ENCODE measurements around the gene UFD1. TPM values are rescaled to one million over a fixed set of nuclear protein-coding genes. Genes with fewer than 3 reads are reported as not detected.

The UFD1 gene
- total and polyA plus RNA-seq, 9 of the 15 experiments (the other 6 are each of a cell fraction or from before 2014, with no cell fraction given), result 238 to 645 (median 363) TPM

DNA sequence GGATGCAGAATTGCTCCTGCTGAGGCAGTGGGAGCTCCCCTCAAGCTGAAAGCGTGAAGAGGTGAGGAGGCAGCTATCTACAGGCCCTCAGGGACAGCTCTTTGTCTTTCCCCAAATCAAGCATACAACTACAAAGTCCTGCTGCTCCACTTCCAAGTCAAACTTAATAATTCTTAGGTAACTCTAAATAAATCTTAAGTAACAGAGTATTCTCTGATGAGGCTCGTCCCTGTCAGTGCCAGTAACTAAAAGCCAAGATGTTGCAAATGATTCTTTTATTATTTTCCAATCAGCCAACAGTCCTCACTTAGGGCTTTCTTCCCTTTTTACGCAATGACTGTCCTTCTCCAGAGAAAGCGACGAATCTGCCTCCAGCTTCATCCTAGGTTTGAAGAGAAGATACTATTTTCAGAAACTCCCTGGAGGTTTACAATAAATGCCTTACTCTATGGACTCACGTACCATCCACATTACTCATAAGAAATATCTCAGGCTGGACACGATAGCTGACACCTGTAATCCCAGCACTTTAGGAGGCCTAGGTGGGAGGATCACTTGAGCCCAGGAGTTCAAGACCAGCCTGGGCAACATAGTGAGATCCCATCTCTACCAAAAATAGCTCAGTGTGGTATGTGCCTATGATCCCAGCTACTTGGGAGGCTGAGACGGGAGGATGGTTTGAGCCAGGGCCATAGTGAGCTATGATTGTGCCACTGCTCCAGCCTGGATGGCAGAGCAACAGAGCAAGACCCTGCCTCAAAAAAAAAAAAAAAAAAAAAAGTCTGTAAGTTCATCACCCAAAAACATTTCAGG is 28.4 kb downstream of the UFD1 start:
- Histone ChIP-seq H3K9me3 (replicated peaks; ENCODE audit: control insufficient read depth, insufficient read depth, low read depth, low read length) (no peaks in the 10 kb centered on the region), H3K27ac (ENCODE audit: extremely low read depth, low read depth, low read length) (no peak overlapping the region; the same call in 2 of the 3 replicates), H3K79me2 (ENCODE audit: control insufficient read depth, insufficient read depth, low read length) (peaks cover 28% of the 10 kb centered on the region), H2AFZ (ENCODE audit: low read depth, low read length) (no peak overlapping the region), H3K27me3 (ENCODE audit: control insufficient read depth in 2 of 2, insufficient read depth in 2 of 2, low read length in 2 of 2) (no peaks in the 10 kb centered on the region), H3K4me2 (ENCODE audit: insufficient read depth, low read length) (no peak overlapping the region), H3K4me3 (no peak overlapping the region), H3K36me3 (ENCODE audit: control insufficient read depth, insufficient read depth, low read length) (peaks cover 86% of the 10 kb centered on the region), H4K20me1 (replicated peaks; ENCODE audit: control insufficient read depth, insufficient read depth, low read length) (0 out of 2 replicates have a peak, but pooled peaks cover 8% of the 10 kb centered on the region), H3K9me1 (ENCODE audit: control insufficient read depth, insufficient read depth, low read length) (no peaks in the 10 kb centered on the region), H3K4me1 (replicated peaks in 1 of 2; ENCODE audit: control insufficient read depth in 2 of 2, insufficient read depth in 2 of 2, low read length in 2 of 2) (peaks cover 18 to 31% of the 10 kb centered on the region in 2 experiments), H3K9ac (ENCODE audit: insufficient read depth in 1 of 2, low read depth in 2 of 2, low read length in 2 of 2) (no peak overlapping the region)
- ChIA-PET CTCF (ENCODE audit: low intra/inter-chr PET ratio) (no interaction called here), POLR2A (interaction anchor here (0.7 to 11.7 kb wide), 13 partner anchors 8 to 576 kb away, joined by 3 to 284 read pairs (median 6); partner anchors contain the start of genes CDC45, HIRA and MRPL40)
- BruUV-seq (replicated peaks), result no TSS peak
- DNase-seq (ENCODE audit: extremely low read depth in 1 of 4, low spot score in 3 of 4) (no peak), ATAC-seq (no peak), FAIRE-seq (no peak)
- in situ Hi-C loops (cut with MboI) (no loop called here), intact Hi-C loops (cut with micrococcal nuclease) (no loop called here)
- WGBS (ENCODE audit: insufficient coverage, low coverage, missing lambda C conversion rate), result 87% methylated on average over 8 of the region's 8 CpGs
- TF ChIP-seq NFIX (CRISPR knock-in tag; IDR thresholded peaks at IDR 0.05; ENCODE audit: low read depth), result no peak
- TF ChIP-seq XRCC3 (IDR thresholded peaks at IDR 0.05), result no peak
- TF ChIP-seq, protein P1, sequence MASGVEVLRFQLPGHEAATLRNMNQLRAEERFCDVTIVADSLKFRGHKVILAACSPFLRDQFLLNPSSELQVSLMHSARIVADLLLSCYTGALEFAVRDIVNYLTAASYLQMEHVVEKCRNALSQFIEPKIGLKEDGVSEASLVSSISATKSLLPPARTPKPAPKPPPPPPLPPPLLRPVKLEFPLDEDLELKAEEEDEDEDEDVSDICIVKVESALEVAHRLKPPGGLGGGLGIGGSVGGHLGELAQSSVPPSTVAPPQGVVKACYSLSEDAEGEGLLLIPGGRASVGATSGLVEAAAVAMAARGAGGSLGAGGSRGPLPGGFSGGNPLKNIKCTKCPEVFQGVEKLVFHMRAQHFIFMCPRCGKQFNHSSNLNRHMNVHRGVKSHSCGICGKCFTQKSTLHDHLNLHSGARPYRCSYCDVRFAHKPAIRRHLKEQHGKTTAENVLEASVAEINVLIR (CRISPR knock-in tag; IDR thresholded peaks at IDR 0.05), result 0 out of 2 replicates have a peak, but pooled peaks have one; percentile 6
- TF ChIP-seq JUND (IDR thresholded peaks at IDR 0.05; ENCODE audit: borderline replicate concordance, low read depth, low read length), result no peak
- no peak for TF ChIP-seq JUND (tag; IDR thresholded peaks at IDR 0.05; ENCODE audit: borderline replicate concordance, low read depth, low read length)
- no peak for TF ChIP-seq DACH1 (IDR thresholded peaks at IDR 0.05; ENCODE audit: partially characterized antibody)
- TF ChIP-seq NFXL1 (CRISPR knock-in tag; IDR thresholded peaks at IDR 0.05), result 0 out of 2 replicates have a peak, but pooled peaks have one; percentile 45
- peak; percentile 66; the same call in 1 of the 2 replicates for TF ChIP-seq ZFP30 (CRISPR knock-in tag; IDR thresholded peaks at IDR 0.05; ENCODE audit: borderline replicate concordance)
- no peak for TF ChIP-seq ERF (CRISPR knock-in tag; IDR thresholded peaks at IDR 0.05)
- TF ChIP-seq RBM17 (IDR thresholded peaks at IDR 0.05; ENCODE audit: borderline replicate concordance, low read depth, low read length), result no peak
- no peak for TF ChIP-seq ZNF175 (CRISPR knock-in tag; IDR thresholded peaks at IDR 0.05; ENCODE audit: low read depth)
- TF ChIP-seq, protein P2, sequence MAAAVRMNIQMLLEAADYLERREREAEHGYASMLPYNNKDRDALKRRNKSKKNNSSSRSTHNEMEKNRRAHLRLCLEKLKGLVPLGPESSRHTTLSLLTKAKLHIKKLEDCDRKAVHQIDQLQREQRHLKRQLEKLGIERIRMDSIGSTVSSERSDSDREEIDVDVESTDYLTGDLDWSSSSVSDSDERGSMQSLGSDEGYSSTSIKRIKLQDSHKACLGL (CRISPR knock-in tag; IDR thresholded peaks at IDR 0.05; ENCODE audit: borderline replicate concordance, poor library complexity, severe bottlenecking), result no peak
- TF ChIP-seq NR2F6 (CRISPR knock-in tag; IDR thresholded peaks at IDR 0.05), result 0 out of 2 replicates have a peak, but pooled peaks have one; percentile 8
- 0 out of 2 replicates have a peak, but pooled peaks have one; percentile 30 for TF ChIP-seq ZFP1 (CRISPR knock-in tag; IDR thresholded peaks at IDR 0.05)
- TF ChIP-seq POLR3G (IDR thresholded peaks at IDR 0.05; ENCODE audit: extremely low read depth, insufficient read length, insufficient replicate concordance), result no peak
- TF ChIP-seq CTBP1 (IDR thresholded peaks at IDR 0.05; ENCODE audit: borderline replicate concordance), result no peak
- no peak for TF ChIP-seq U2AF1 (optimal IDR thresholded peaks at IDR 0.05; ENCODE audit: low read depth, low read length)
- no peak for TF ChIP-seq NR1H2 (CRISPR knock-in tag; IDR thresholded peaks at IDR 0.05)
- TF ChIP-seq, protein P3, sequence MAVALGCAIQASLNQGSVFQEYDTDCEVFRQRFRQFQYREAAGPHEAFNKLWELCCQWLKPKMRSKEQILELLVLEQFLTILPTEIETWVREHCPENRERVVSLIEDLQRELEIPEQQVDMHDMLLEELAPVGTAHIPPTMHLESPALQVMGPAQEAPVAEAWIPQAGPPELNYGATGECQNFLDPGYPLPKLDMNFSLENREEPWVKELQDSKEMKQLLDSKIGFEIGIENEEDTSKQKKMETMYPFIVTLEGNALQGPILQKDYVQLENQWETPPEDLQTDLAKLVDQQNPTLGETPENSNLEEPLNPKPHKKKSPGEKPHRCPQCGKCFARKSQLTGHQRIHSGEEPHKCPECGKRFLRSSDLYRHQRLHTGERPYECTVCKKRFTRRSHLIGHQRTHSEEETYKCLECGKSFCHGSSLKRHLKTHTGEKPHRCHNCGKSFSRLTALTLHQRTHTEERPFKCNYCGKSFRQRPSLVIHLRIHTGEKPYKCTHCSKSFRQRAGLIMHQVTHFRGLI (CRISPR knock-in tag; IDR thresholded peaks at IDR 0.05), result no peak
- TF ChIP-seq TRIM28 (IDR thresholded peaks at IDR 0.05), result no peak
